GM03348 (cell line): ENCODE measurements around the gene INO80C.

Source experiments
- DNase-seq: peaks from one replicate; pipeline ENCODE4 v3.0.0; 2012; ENCODE audit warnings: low spot score

The INO80C gene

GRCh38 chr18:35497370-35498197 lies at the start of gene INO80C:
Gene INO80C, minus strand, starts transcription at chr18:35497960. Its CDS starts 86 bp downstream, at chr18:35497874.
- DNase-seq = peak; percentile 97

- DNase-seq = no peak
Observed at GRCh38 chr18:35547008-35547605, 49.3 kb upstream of the INO80C start.

- DNase-seq = no peak
Observed at GRCh38 chr18:35542356-35542755, 44.6 kb upstream of the INO80C start.

GRCh38 chr18:35535297-35535696 lies 37.5 kb upstream of the INO80C start:
- no peak for DNase-seq

GRCh38 chr18:35533916-35534405 lies 36.2 kb upstream of the INO80C start:
- no peak for DNase-seq

GRCh38 chr18:35528749-35529274 lies 31.1 kb upstream of the INO80C start:
- no peak for DNase-seq

GRCh38 chr18:35526495-35527059 lies 28.8 kb upstream of the INO80C start:
- DNase-seq = no peak

- DNase-seq = no peak
Observed at GRCh38 chr18:35525795-35526494, 28.2 kb upstream of the INO80C start.

GRCh38 chr18:35524226-35524625 lies 26.5 kb upstream of the INO80C start:
- no peak for DNase-seq

GRCh38 chr18:35522130-35522959 lies 24.6 kb upstream of the INO80C start:
- DNase-seq = no peak

- no peak for DNase-seq
Observed at GRCh38 chr18:35521133-35521532, 23.4 kb upstream of the INO80C start.

GRCh38 chr18:35519148-35519899 lies 21.6 kb upstream of the INO80C start:
- DNase-seq = no peak

GRCh38 chr18:35517715-35518114 lies 20.0 kb upstream of the INO80C start:
- no peak for DNase-seq

- DNase-seq = no peak
Observed at GRCh38 chr18:35516789-35517188, 19.0 kb upstream of the INO80C start.

GRCh38 chr18:35516351-35516750 lies 18.6 kb upstream of the INO80C start:
- DNase-seq = no peak

- DNase-seq = no peak
Observed at GRCh38 chr18:35515460-35516130, 17.8 kb upstream of the INO80C start.

- DNase-seq = no peak
Observed at GRCh38 chr18:35514752-35515459, 17.1 kb upstream of the INO80C start.

GRCh38 chr18:35514283-35514682 lies 16.5 kb upstream of the INO80C start:
- no peak for DNase-seq
